Testis (tissue), 2 donors: Measurements from ENCODE around the gene DCLK2.

Experiments
- CTCF ChIP-seq, 3 experiments: fragments of 450-650 bp in 2 of 3; fragments of 200-600 bp in 1 of 3; sonication (generic) in 1 of 3; IDR thresholded peaks; one replicate each; pipeline ENCODE4 v1.5.1; 2016 to 2019; ENCODE audit warnings: antibody characterized with exemption in 3 of 3, mild to moderate bottlenecking in 2 of 3, moderate library complexity in 1 of 3
- POLR2A ChIP-seq: fragments of 450-650 bp; IDR thresholded peaks from one replicate; pipeline ENCODE4 v1.6.1; 2017; ENCODE audit warnings: antibody characterized with exemption, mild to moderate bottlenecking, moderate library complexity

DNA sequence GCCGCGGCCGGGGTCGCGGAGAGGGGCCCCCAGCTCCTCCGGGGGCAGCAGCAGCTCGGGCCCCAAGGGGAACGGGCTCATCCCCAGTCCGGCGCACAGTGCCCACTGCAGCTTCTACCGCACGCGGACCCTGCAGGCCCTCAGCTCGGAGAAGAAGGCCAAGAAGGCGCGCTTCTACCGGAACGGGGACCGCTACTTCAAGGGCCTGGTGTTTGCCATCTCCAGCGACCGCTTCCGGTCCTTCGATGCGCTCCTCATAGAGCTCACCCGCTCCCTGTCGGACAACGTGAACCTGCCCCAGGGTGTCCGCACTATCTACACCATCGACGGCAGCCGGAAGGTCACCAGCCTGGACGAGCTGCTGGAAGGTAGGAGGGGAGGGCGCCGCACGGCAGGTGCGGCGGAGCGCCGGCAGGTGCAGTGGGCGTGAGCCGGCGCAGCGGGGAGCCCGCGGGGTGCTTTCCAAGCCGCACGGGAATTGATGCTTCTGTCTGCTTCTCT is 886 bp downstream of the DCLK2 start:
- TF ChIP-seq CTCF (IDR thresholded peaks at IDR 0.05) (no peak), POLR2A (no peak)
